HepG2 (cell line): ENCODE measurements around the gene GAPDH. TPM values are rescaled to one million over a fixed set of nuclear protein-coding genes. Genes with fewer than 3 reads are reported as not detected.

ENCODE experiments used
- ATAC-seq: fragments of 200-7000 bp; cut with Tn5 transposase; 3 replicates; pipeline ENCODE4 v1.9.1; 2020; ENCODE audit warnings: mild to moderate bottlenecking, moderate library complexity
- BruUV-seq: library from RNA; stranded (reverse); fragments of 400-500 nt; replicated peaks from 2 replicates; lab custom pipeline; 2021; lab: Mats Ljungman, UMichigan
- CTCF ChIA-PET: fragments of 300-600 bp; formaldehyde crosslinking; extraction: SDS; loops from one replicate; lab custom pipeline; 2021; ENCODE audit warnings: low total read pairs, inconsistent platforms, low intra/inter-chr PET ratio; lab: Yijun Ruan, JAX
- POLR2A ChIA-PET: fragments of 350-600 bp; sonication (Branson Sonifier 250); formaldehyde crosslinking; loops from one replicate; lab custom pipeline; 2020; ENCODE audit warnings: antibody characterized with exemption, inconsistent platforms; lab: Yijun Ruan, JAX
- DNase-seq: peaks from one replicate; pipeline ENCODE4 v3.0.0-alpha.2; 2015; ENCODE audit warnings: low spot score
- FAIRE-seq: peaks from 3 replicates; lab custom pipeline; 2011; peaks lifted over from hg19 to GRCh38; lab: Jason Lieb, UNC
- H2AFZ ChIP-seq: one replicate; pipeline ENCODE4 v1.6.1; 2011; ENCODE audit warnings: low read length, inconsistent platforms
- H3K27ac ChIP-seq: fragments of 300-600 bp; 3 replicates; pipeline ENCODE4 v1.8.0; 2011; ENCODE audit warnings: mixed run types, mild to moderate bottlenecking, mixed read lengths, low read length, inconsistent platforms; ENCODE audit not compliant: insufficient read depth; ENCODE audit errors: extremely low read length
- H3K27me3 ChIP-seq, 2 experiments: fragments of 200-600 bp in 1 of 2; 2 replicates in 1 of 2; 3 replicates in 1 of 2; pipeline versions ENCODE4 v1.6.0 to v1.8.0; 2011; ENCODE audit warnings: low read length in 2 of 2, mild to moderate bottlenecking in 2 of 2, moderate library complexity in 2 of 2, inconsistent platforms in 1 of 2; ENCODE audit not compliant: insufficient read depth in 2 of 2, control insufficient read depth in 1 of 2
- H3K36me3 ChIP-seq, 2 experiments: fragments of 200-600 bp in 1 of 2; replicated peaks in 1 of 2; 2 replicates in 1 of 2; 3 replicates in 1 of 2; pipeline versions ENCODE4 v1.5.1 to v1.8.0; 2011; ENCODE audit warnings: low read length in 2 of 2, inconsistent platforms in 1 of 2; ENCODE audit not compliant: insufficient read depth in 2 of 2, control insufficient read depth in 1 of 2
- H3K4me1 ChIP-seq: 2 replicates; pipeline ENCODE4 v1.5.1; 2012; ENCODE audit warnings: low read length, inconsistent platforms; ENCODE audit not compliant: insufficient read depth
- H3K4me2 ChIP-seq: 2 replicates; pipeline ENCODE4 v1.6.0; 2011; ENCODE audit warnings: low read depth, low read length, inconsistent platforms
- H3K4me3 ChIP-seq, 3 experiments: fragments of 200-600 bp in 1 of 3; sonication (generic), shearing (Covaris generic) in 1 of 3; replicated peaks in 1 of 3; 2 replicates each; pipeline ENCODE4 v1.5.1; 2011 to 2016; ENCODE audit warnings: low read length in 3 of 3, inconsistent platforms in 2 of 3, low read depth in 2 of 3, mild to moderate bottlenecking in 2 of 3, control low read depth in 1 of 3, mixed read lengths in 1 of 3; ENCODE audit not compliant: insufficient read depth in 1 of 3
- H3K79me2 ChIP-seq: one replicate; pipeline ENCODE4 v1.6.1; 2011; ENCODE audit warnings: low read length, inconsistent platforms; ENCODE audit not compliant: insufficient read depth
- H3K9ac ChIP-seq: 2 replicates; pipeline ENCODE4 v1.6.0; 2011; ENCODE audit warnings: mild to moderate bottlenecking, low read depth, low read length, inconsistent platforms; ENCODE audit not compliant: insufficient read depth
- H3K9me3 ChIP-seq: 2 replicates; pipeline ENCODE4 v1.5.1; 2012; ENCODE audit warnings: mild to moderate bottlenecking, low read length
- H4K20me1 ChIP-seq: 2 replicates; pipeline ENCODE4 v1.6.0; 2011; ENCODE audit warnings: inconsistent platforms, mild to moderate bottlenecking, low read length, moderate library complexity; ENCODE audit not compliant: insufficient read depth
- CEBPB ChIP-seq: IDR thresholded peaks from 2 replicates; pipeline ENCODE4 v1.6.1; 2011; ENCODE audit warnings: low read depth, low read length, improper control_type of control experiment, borderline replicate concordance
- HNRNPH1 ChIP-seq: fragments of 200-400 bp; formaldehyde crosslinking; optimal IDR thresholded peaks from 2 replicates; pipeline ENCODE3; 2017; ENCODE audit warnings: mild to moderate bottlenecking, low read depth, low read length
- NFE2 ChIP-seq: sonication (generic); formaldehyde crosslinking; IDR thresholded peaks from 2 replicates; pipeline ENCODE4 v1.4.0; 2020; ENCODE audit warnings: missing genetic modification reagents
- RBFOX2 ChIP-seq: fragments of 200-400 bp; formaldehyde crosslinking; IDR thresholded peaks from 2 replicates; pipeline ENCODE4 v1.6.1; 2017; ENCODE audit warnings: low read depth, mild to moderate bottlenecking, low read length
- ZFP1 ChIP-seq: IDR thresholded peaks from 2 replicates; pipeline ENCODE4 v1.6.1; 2016
- ZNF687 ChIP-seq: sonication (generic); formaldehyde crosslinking; IDR thresholded peaks from 2 replicates; pipeline ENCODE4 v1.5.1; 2020; ENCODE audit warnings: mild to moderate bottlenecking, missing genetic modification reagents, moderate library complexity
- WGBS: methylation state at CpG from one replicate; pipeline ENCODE4 v1.1.6; 2017; ENCODE audit warnings: low lambda C conversion rate; 5-methylcytosine and 5-hydroxymethylcytosine counted together
- in situ Hi-C: cut with HindIII; loops from 2 replicates; pipeline ENCODE4 v1.10.0; 2017; ENCODE audit warnings: low pct_unique_long_range_greater_than_20kb; ENCODE audit not compliant: extremely low pct_ligation_motif_present
- intact Hi-C: fragments of 100-400 bp; cut with micrococcal nuclease; formaldehyde crosslinking; loops from one replicate; pipeline ENCODE4 v1.10.0; 2022; ENCODE audit not compliant: unreplicated experiment
- polyA plus RNA-seq, 8 experiments: library from polyadenylated mRNA; depleted of rRNA in 3 of 8; stranded (reverse) in 7 of 8; unstranded in 1 of 8; fragments of >200 nt; fragmentation: Illumina TruSeq in 4 of 8; extraction: Trizol in 4 of 8; gene quantifications; 2 replicates each; pipeline versions ENCODE4 v1.2.1 to v1.2.3, GENCODE V29; 2011 to 2016; ENCODE audit warnings: low read depth in 4 of 8, missing spikeins in 1 of 8, mixed read lengths in 1 of 8; ENCODE audit not compliant: insufficient read depth in 1 of 8
- total RNA-seq, 5 experiments: library from RNA; depleted of rRNA; stranded (reverse); fragments of >200 nt; fragmentation: Illumina TruSeq; extraction: Trizol; gene quantifications; 2 replicates each; pipeline ENCODE4 v1.2.3, GENCODE V29; 2016; ENCODE audit warnings: low read depth in 1 of 5

The GAPDH gene
- total and polyA plus RNA-seq, 2 of the 13 experiments (the other 11 are each of a cell fraction or from before 2014, with no cell fraction given): 3,038 to 12,722 TPM

- TF ChIP-seq CEBPB (0 out of 2 replicates have a peak, but pooled peaks have one; percentile 43), HNRNPH1 (no peak)
- DNase-seq (no peak), ATAC-seq (no peak), FAIRE-seq (no peak)
- no peak overlapping the region for H3K27ac ChIP-seq
- ChIA-PET CTCF (no interaction called here), POLR2A (interaction anchor here (1.0 to 9.6 kb wide), 3 partner anchors 10 to 16 kb away, joined by 3 to 108 read pairs (median 4); partner anchors contain the start of gene GAPDH)
- no peak overlapping the region for H3K9ac ChIP-seq
- intact Hi-C loops (loop anchor here (5.0 kb wide), 1 partner anchor 147 kb away; no protein-coding TSS in a partner anchor), in situ Hi-C loops (no loop called here)
- no peak overlapping the region for H2AFZ ChIP-seq
- no peak overlapping the region for H3K4me2 ChIP-seq
- peaks cover 44% of the 10 kb centered on the region for H3K79me2 ChIP-seq
- peaks cover 7% of the 10 kb centered on the region; the same call in 1 of the 2 replicates for H4K20me1 ChIP-seq
- H3K4me3 ChIP-seq: no peak overlapping the region
- BruUV-seq: no TSS peak
- no peaks in the 10 kb centered on the region; a peak in 1 of 5 replicates for H3K27me3 ChIP-seq
- H3K4me1 ChIP-seq: peaks cover 32% of the 10 kb centered on the region
- 92% methylated on average over 24 of the region's 24 CpGs for WGBS
- peaks cover 23 to 59% of the 10 kb centered on the region in 2 experiments for H3K36me3 ChIP-seq
- no peaks in the 10 kb centered on the region for H3K9me3 ChIP-seq
Observed at GRCh38 chr12:6550294-6551062, 16.2 kb downstream of the GAPDH start.

DNA sequence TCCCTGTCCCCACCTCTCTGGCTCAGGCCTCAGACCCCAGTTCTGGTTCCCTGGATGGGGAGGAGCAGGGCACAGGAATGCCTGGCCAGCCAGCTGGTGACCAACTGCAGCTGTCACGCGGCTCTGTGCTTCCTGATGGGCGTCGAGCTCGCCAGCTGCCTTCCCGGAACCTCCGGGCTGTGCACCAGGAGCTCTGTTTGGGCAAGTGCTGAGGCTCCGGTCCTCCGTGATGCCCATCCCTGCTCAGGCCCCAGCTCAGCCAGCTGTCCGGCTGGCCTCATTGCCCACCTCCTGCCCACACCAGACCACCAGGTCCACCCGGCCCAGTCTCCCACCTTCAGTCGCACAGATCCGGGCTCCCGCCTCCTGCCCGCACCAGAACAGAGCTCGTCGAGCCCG is 16.7 kb downstream of the GAPDH start:
- Histone ChIP-seq H3K27me3 (no peaks in the 10 kb centered on the region; a peak in 1 of 5 replicates), H3K9me3 (no peaks in the 10 kb centered on the region), H3K4me2 (no peak overlapping the region), H3K4me3 (no peak overlapping the region), H2AFZ (no peak overlapping the region), H3K27ac (no peak overlapping the region), H4K20me1 (peaks cover 7% of the 10 kb centered on the region; the same call in 1 of the 2 replicates), H3K79me2 (peaks cover 47% of the 10 kb centered on the region), H3K4me1 (peaks cover 32% of the 10 kb centered on the region), H3K36me3 (peaks cover 22 to 56% of the 10 kb centered on the region in 2 experiments), H3K9ac (no peak overlapping the region)
- TF ChIP-seq RBFOX2 (0 out of 2 replicates have a peak, but pooled peaks have one; percentile 32), ZNF687 (CRISPR knock-in tag) (0 out of 2 replicates have a peak, but pooled peaks have one; percentile 18), ZFP1 (CRISPR knock-in tag) (no peak), NFE2 (CRISPR knock-in tag) (no peak)
- DNase-seq (no peak), ATAC-seq (no peak), FAIRE-seq (no peak)
- ChIA-PET POLR2A (interaction anchor here (1.0 to 9.6 kb wide), 3 partner anchors 10 to 17 kb away, joined by 3 to 108 read pairs (median 4); partner anchors contain the start of gene GAPDH), CTCF (no interaction called here)
- WGBS: 97% methylated on average over 8 of the region's 18 CpGs
- intact Hi-C loops (loop anchor here (5.0 kb wide), 1 partner anchor 146 kb away; no protein-coding TSS in a partner anchor), in situ Hi-C loops (no loop called here)
- BruUV-seq: no TSS peak
